AG09319 (cell line): Measurements from ENCODE around the gene TP53INP2.
A peak's percentile ranks its signal among the peaks of the same experiment; 100 is the strongest.

ENCODE experiments used
- DNase-seq: peaks from one replicate; pipeline ENCODE4 v3.0.0-alpha.2; 2010; ENCODE audit warnings: low read depth; ENCODE audit errors: extremely low read depth
- CTCF ChIP-seq: IDR thresholded peaks from 2 replicates; pipeline ENCODE4 v1.5.1; 2011; ENCODE audit warnings: low read depth, mild to moderate bottlenecking, inconsistent platforms, low read length, moderate library complexity

TP53INP2 gene

GRCh38 chr20:34744847-34745246, 40.7 kb downstream of the TP53INP2 start:
- no peak for TF ChIP-seq CTCF
- DNase-seq, result no peak

DNA sequence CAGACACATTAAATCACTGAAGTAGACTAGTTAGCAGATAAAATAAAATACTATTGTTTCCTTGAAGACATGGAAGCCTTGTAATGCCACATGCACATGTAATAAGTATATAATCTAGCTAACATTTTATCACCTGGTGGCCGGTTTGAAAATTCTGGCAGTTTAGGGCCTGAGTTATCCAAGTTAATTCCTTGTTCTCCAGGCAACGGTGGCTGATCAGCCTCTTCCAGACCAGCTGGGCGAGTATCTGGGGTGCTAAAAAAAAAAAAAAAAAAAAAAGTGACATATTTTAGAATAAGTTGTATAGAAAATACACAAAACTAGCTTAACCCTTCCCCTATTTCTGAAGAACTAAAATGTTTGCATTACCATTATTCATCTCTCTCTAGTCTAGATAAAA, 42.5 kb downstream of the TP53INP2 start:
- no peak for TF ChIP-seq CTCF
- no peak for DNase-seq

- no peak for DNase-seq
- TF ChIP-seq CTCF, result no peak
These were observed 43.3 kb downstream of the TP53INP2 start for GRCh38 chr20:34747479-34747878.

GRCh38 chr20:34748709-34749108, 44.6 kb downstream of the TP53INP2 start:
- TF ChIP-seq CTCF, result no peak
- no peak for DNase-seq

DNA sequence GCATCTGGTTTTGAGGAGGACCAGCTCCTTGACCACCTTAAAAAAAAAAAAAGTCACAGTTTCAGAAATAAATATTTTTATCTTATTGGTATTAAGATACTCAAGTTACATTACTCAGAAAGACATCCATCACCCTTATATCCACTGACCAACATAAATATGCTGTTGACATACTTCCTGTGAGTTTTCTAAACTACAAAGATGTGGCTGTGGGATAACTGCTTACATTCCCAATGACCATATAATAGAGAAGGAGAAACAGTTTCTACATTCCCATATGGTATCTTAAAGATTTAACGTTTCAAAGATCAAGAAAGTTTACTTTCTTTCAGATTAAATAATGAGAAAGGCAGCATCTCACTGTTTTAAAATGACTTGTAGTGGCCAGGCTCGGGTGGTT, 46.3 kb downstream of the TP53INP2 start:
- no peak for DNase-seq
- TF ChIP-seq CTCF, result no peak

DNA sequence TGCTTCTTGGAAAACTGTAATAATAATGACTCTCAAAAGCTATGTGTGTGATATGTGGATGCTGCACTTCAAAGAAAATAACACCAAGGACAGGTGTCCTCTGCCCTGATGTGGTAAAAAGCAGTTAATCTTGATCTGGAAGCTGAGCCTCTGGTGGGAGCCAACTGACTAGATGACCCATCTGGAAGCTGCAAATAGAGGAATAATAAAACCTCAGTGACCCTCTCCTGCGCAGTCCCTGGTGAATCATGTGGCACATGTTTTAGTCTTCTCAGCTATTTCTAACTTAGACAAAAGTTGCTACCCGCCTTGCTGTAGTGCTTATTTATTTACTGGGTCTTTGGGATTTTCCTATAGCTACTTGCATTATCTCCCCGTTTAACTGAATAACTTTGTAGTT, 47.3 kb downstream of the TP53INP2 start:
- no peak for DNase-seq
- no peak for TF ChIP-seq CTCF

GRCh38 chr20:34753706-34754461, 49.7 kb downstream of the TP53INP2 start:
- peak; percentile 24 for DNase-seq
- no peak for TF ChIP-seq CTCF
